ENCODE results near the gene SKAP2. TPM values are rescaled to one million over a fixed set of nuclear protein-coding genes. Genes with fewer than 3 reads are reported as not detected.

SKAP2 gene
- total RNA-seq, 2 experiments from 2014 or later: 11.2 to 11.9 TPM

- no peak for DNase-seq
- Mint-ChIP-seq H3K27ac (no peak overlapping the region), H3K9me3 (no peaks in the 10 kb centered on the region), H3K36me3 (no peaks in the 10 kb centered on the region), H3K4me3 (no peak overlapping the region), H3K4me1 (ENCODE audit: low read depth) (no peaks in the 10 kb centered on the region), H3K27me3 (peaks cover 12% of the 10 kb centered on the region)
- intact Hi-C loops (cut with micrococcal nuclease): no loop called here
- POLR2A ChIA-PET: no interaction called here
- CTCF ChIA-PET: interaction anchor here (0.6 to 3.0 kb wide), 15 partner anchors 14 to 492 kb away, joined by 3 to 11 read pairs (median 3); partner anchors contain the start of gene HOXA1
Measured at GRCh38 chr7:26687032-26687431, 177.4 kb downstream of the SKAP2 start.

- H3K4me1 Mint-ChIP-seq (ENCODE audit: low read depth): no peaks in the 10 kb centered on the region
- no peaks in the 10 kb centered on the region for H3K36me3 Mint-ChIP-seq
- ChIA-PET POLR2A (no interaction called here), CTCF (interaction anchor here (0.7 to 3.0 kb wide), 9 partner anchors 14 to 493 kb away, joined by 3 to 11 read pairs (median 3); no protein-coding TSS in a partner anchor)
- H3K4me3 Mint-ChIP-seq: no peak overlapping the region
- no peaks in the 10 kb centered on the region for H3K9me3 Mint-ChIP-seq
- intact Hi-C loops (cut with micrococcal nuclease): loop anchor here (1.0 kb wide), 1 partner anchor 475 kb away; no protein-coding TSS in a partner anchor
- no peak overlapping the region for H3K27ac Mint-ChIP-seq
- DNase-seq: no peak
- peaks cover 13% of the 10 kb centered on the region for H3K27me3 Mint-ChIP-seq
Measured at GRCh38 chr7:26686448-26686981, 177.9 kb downstream of the SKAP2 start.

GRCh38 chr7:26685606-26686005 is 178.8 kb downstream of the SKAP2 start:
- H3K4me1 Mint-ChIP-seq (ENCODE audit: low read depth): no peaks in the 10 kb centered on the region
- no peak for DNase-seq
- no peaks in the 10 kb centered on the region for H3K36me3 Mint-ChIP-seq
- POLR2A ChIA-PET: no interaction called here
- peaks cover 13% of the 10 kb centered on the region for H3K27me3 Mint-ChIP-seq
- H3K9me3 Mint-ChIP-seq: no peaks in the 10 kb centered on the region
- H3K4me3 Mint-ChIP-seq: no peak overlapping the region
- intact Hi-C loops (cut with micrococcal nuclease): loop anchor here (1.0 kb wide), 1 partner anchor 476 kb away; no protein-coding TSS in a partner anchor
- CTCF ChIA-PET: no interaction called here
- H3K27ac Mint-ChIP-seq: no peak overlapping the region

GRCh38 chr7:26684447-26684846 is 179.9 kb downstream of the SKAP2 start:
- H3K36me3 Mint-ChIP-seq: no peaks in the 10 kb centered on the region
- POLR2A ChIA-PET: no interaction called here
- no peak overlapping the region for H3K4me3 Mint-ChIP-seq
- peaks cover 13% of the 10 kb centered on the region for H3K27me3 Mint-ChIP-seq
- no peaks in the 10 kb centered on the region for H3K4me1 Mint-ChIP-seq (ENCODE audit: low read depth)
- no peak for DNase-seq
- CTCF ChIA-PET: interaction anchor here (0.6 to 3.1 kb wide), 2 partner anchors 17 to 125 kb away, joined by 3 to 15 read pairs; no protein-coding TSS in a partner anchor
- intact Hi-C loops (cut with micrococcal nuclease): loop anchor here (5.0 kb wide), 1 partner anchor 178 kb away; the partner anchor contains the start of gene SKAP2
- H3K27ac Mint-ChIP-seq: no peak overlapping the region
- H3K9me3 Mint-ChIP-seq: no peaks in the 10 kb centered on the region

GRCh38 chr7:26683277-26683676 is 181.1 kb downstream of the SKAP2 start:
- no peak for DNase-seq
- Mint-ChIP-seq H3K4me3 (no peak overlapping the region), H3K9me3 (no peaks in the 10 kb centered on the region), H3K27me3 (peaks cover 13% of the 10 kb centered on the region), H3K36me3 (no peaks in the 10 kb centered on the region), H3K27ac (no peak overlapping the region), H3K4me1 (ENCODE audit: low read depth) (no peaks in the 10 kb centered on the region)
- intact Hi-C loops (cut with micrococcal nuclease): loop anchor here (5.0 kb wide), 1 partner anchor 179 kb away; the partner anchor contains the start of gene SKAP2
- ChIA-PET POLR2A (no interaction called here), CTCF (interaction anchor here (0.6 to 3.1 kb wide), 10 partner anchors 9 to 497 kb away, joined by 3 to 15 read pairs (median 8); no protein-coding TSS in a partner anchor)

GRCh38 chr7:26681819-26682418 is 182.5 kb downstream of the SKAP2 start:
- ChIA-PET CTCF (interaction anchor here (0.6 to 3.1 kb wide), 25 partner anchors 8 to 789 kb away, joined by 3 to 15 read pairs (median 4); partner anchors contain the start of gene HOXA7), POLR2A (no interaction called here)
- Mint-ChIP-seq H3K27ac (no peak overlapping the region), H3K27me3 (peaks cover 13% of the 10 kb centered on the region), H3K9me3 (no peaks in the 10 kb centered on the region), H3K4me1 (ENCODE audit: low read depth) (no peaks in the 10 kb centered on the region), H3K4me3 (no peak overlapping the region), H3K36me3 (no peaks in the 10 kb centered on the region)
- intact Hi-C loops (cut with micrococcal nuclease): loop anchor here (1.0 to 5.0 kb wide), 2 partner anchors 180 to 479 kb away; partner anchors contain the start of gene SKAP2
- DNase-seq: no peak

- Mint-ChIP-seq H3K4me1 (ENCODE audit: low read depth) (no peaks in the 10 kb centered on the region), H3K9me3 (no peaks in the 10 kb centered on the region), H3K36me3 (no peaks in the 10 kb centered on the region), H3K27me3 (peaks cover 9% of the 10 kb centered on the region), H3K4me3 (no peak overlapping the region), H3K27ac (no peak overlapping the region)
- intact Hi-C loops (cut with micrococcal nuclease): loop anchor here (5.0 kb wide), 1 partner anchor 182 kb away; the partner anchor contains the start of gene SKAP2
- ChIA-PET POLR2A (no interaction called here), CTCF (interaction anchor here (1.1 to 2.4 kb wide), 5 partner anchors 9 to 478 kb away, joined by 3 to 10 read pairs (median 7); no protein-coding TSS in a partner anchor)
- no peak for DNase-seq
Measured at GRCh38 chr7:26680587-26680986, 183.8 kb downstream of the SKAP2 start.

GRCh38 chr7:26675143-26675887 is 189.1 kb downstream of the SKAP2 start:
- Mint-ChIP-seq H3K9me3 (no peaks in the 10 kb centered on the region), H3K4me1 (ENCODE audit: low read depth) (no peaks in the 10 kb centered on the region), H3K27ac (no peak overlapping the region), H3K4me3 (no peak overlapping the region), H3K36me3 (no peaks in the 10 kb centered on the region), H3K27me3 (peaks cover 5% of the 10 kb centered on the region)
- DNase-seq: no peak
- intact Hi-C loops (cut with micrococcal nuclease): no loop called here
- CTCF ChIA-PET: interaction anchor here (1.0 to 1.6 kb wide), 4 partner anchors 8 to 783 kb away, joined by 3 to 9 read pairs (median 3); no protein-coding TSS in a partner anchor
- POLR2A ChIA-PET: no interaction called here

GRCh38 chr7:26673858-26674257 is 190.5 kb downstream of the SKAP2 start:
- no peaks in the 10 kb centered on the region for H3K4me1 Mint-ChIP-seq (ENCODE audit: low read depth)
- no peak overlapping the region for H3K4me3 Mint-ChIP-seq
- H3K27me3 Mint-ChIP-seq: peaks cover 5% of the 10 kb centered on the region
- DNase-seq: no peak
- intact Hi-C loops (cut with micrococcal nuclease): no loop called here
- no peaks in the 10 kb centered on the region for H3K36me3 Mint-ChIP-seq
- H3K9me3 Mint-ChIP-seq: no peaks in the 10 kb centered on the region
- H3K27ac Mint-ChIP-seq: no peak overlapping the region
- ChIA-PET POLR2A (no interaction called here), CTCF (interaction anchor here (2.1 kb wide), 1 partner anchor 9 kb away, joined by 10 read pairs; no protein-coding TSS in a partner anchor)

GRCh38 chr7:26673271-26673670 is 191.1 kb downstream of the SKAP2 start:
- intact Hi-C loops (cut with micrococcal nuclease): no loop called here
- CTCF ChIA-PET: interaction anchor here (1.7 to 2.1 kb wide), 2 partner anchors 9 to 14 kb away, joined by 8 to 10 read pairs; no protein-coding TSS in a partner anchor
- Mint-ChIP-seq H3K27ac (no peak overlapping the region), H3K36me3 (no peaks in the 10 kb centered on the region), H3K27me3 (peaks cover 5% of the 10 kb centered on the region), H3K4me1 (ENCODE audit: low read depth) (no peaks in the 10 kb centered on the region), H3K9me3 (no peaks in the 10 kb centered on the region), H3K4me3 (no peak overlapping the region)
- no peak for DNase-seq
- POLR2A ChIA-PET: no interaction called here

GRCh38 chr7:26670841-26671240 is 193.5 kb downstream of the SKAP2 start:
- H3K4me3 Mint-ChIP-seq: no peak overlapping the region
- H3K36me3 Mint-ChIP-seq: no peaks in the 10 kb centered on the region
- ChIA-PET CTCF (interaction anchor here (1.6 to 1.7 kb wide), 2 partner anchors 11 to 301 kb away, joined by 8 to 12 read pairs; no protein-coding TSS in a partner anchor), POLR2A (no interaction called here)
- intact Hi-C loops (cut with micrococcal nuclease): no loop called here
- DNase-seq: no peak
- no peak overlapping the region for H3K27ac Mint-ChIP-seq
- H3K4me1 Mint-ChIP-seq (ENCODE audit: low read depth): peaks cover 6% of the 10 kb centered on the region
- H3K27me3 Mint-ChIP-seq: peaks cover 5% of the 10 kb centered on the region
- H3K9me3 Mint-ChIP-seq: no peaks in the 10 kb centered on the region

- H3K27me3 Mint-ChIP-seq: peaks cover 5% of the 10 kb centered on the region
- H3K36me3 Mint-ChIP-seq: no peaks in the 10 kb centered on the region
- no peak overlapping the region for H3K4me3 Mint-ChIP-seq
- H3K9me3 Mint-ChIP-seq: no peaks in the 10 kb centered on the region
- H3K4me1 Mint-ChIP-seq (ENCODE audit: low read depth): peaks cover 9% of the 10 kb centered on the region
- intact Hi-C loops (cut with micrococcal nuclease): no loop called here
- no peak for DNase-seq
- H3K27ac Mint-ChIP-seq: no peak overlapping the region
- CTCF ChIA-PET: interaction anchor here (0.6 to 1.7 kb wide), 7 partner anchors 12 to 491 kb away, joined by 3 to 12 read pairs (median 4); no protein-coding TSS in a partner anchor
- POLR2A ChIA-PET: no interaction called here
Measured at GRCh38 chr7:26670290-26670689, 194.1 kb downstream of the SKAP2 start.

Measured in activated CD4-positive, alpha-beta memory T cell treated with anti-CD3 and anti-CD28 coated beads for 36 hours (primary cell).